Adrenal gland (tissue), 12 donors: ENCODE data around the gene NR3C1. TPM values are rescaled to one million over a fixed set of nuclear protein-coding genes. Genes with fewer than 3 reads are reported as not detected.

Source experiments
- DNase-seq, 7 donors: peaks; one replicate each; pipeline ENCODE4 v3.0.0-alpha.2; 2019 to 2020
- H3K27ac ChIP-seq, 5 donors: fragments of 200-600 bp; sonication (generic) in 4 of 5; 1 replicate in 3 of 5; 2 replicates in 2 of 5; pipeline versions ENCODE4 v1.5.1 to v1.8.0; 2016 to 2020; ENCODE audit warnings: mild to moderate bottlenecking in 1 of 5
- H3K27me3 ChIP-seq: fragments of 200-600 bp; 2 replicates; pipeline ENCODE4 v1.8.0; 2021
- H3K36me3 ChIP-seq, 2 donors: fragments of 200-600 bp; replicated peaks in 1 of 2; 1 replicate in 1 of 2; 2 replicates in 1 of 2; pipeline versions ENCODE4 v1.5.1 to v1.8.0; 2018 to 2022
- H3K4me1 ChIP-seq, 2 donors: fragments of 200-600 bp; replicated peaks in 1 of 2; 1 replicate in 1 of 2; 2 replicates in 1 of 2; pipeline versions ENCODE4 v1.5.1 to v1.8.0; 2018 to 2021
- H3K4me3 ChIP-seq, 4 donors: fragments of 200-600 bp; sonication (generic) in 3 of 4; one replicate each; pipeline ENCODE4 v1.5.1; 2016 to 2018
- H3K9me3 ChIP-seq, 3 donors: fragments of 200-600 bp; sonication (generic) in 1 of 3; replicated peaks in 1 of 3; 1 replicate in 2 of 3; 2 replicates in 1 of 3; pipeline versions ENCODE4 v1.5.1 to v1.8.0; 2016 to 2021
- CTCF ChIP-seq, 6 experiments: fragments of 450-650 bp in 4 of 6; fragments of 200-600 bp in 2 of 6; sonication (generic) in 1 of 6; IDR thresholded peaks; 1 replicate in 5 of 6; 2 replicates in 1 of 6; pipeline versions ENCODE4 v1.5.1 to v1.8.0; 2016 to 2021; ENCODE audit warnings: antibody characterized with exemption in 6 of 6, mild to moderate bottlenecking in 2 of 6, moderate library complexity in 1 of 6
- POLR2A ChIP-seq, 2 donors: fragments of 450-650 bp; IDR thresholded peaks; one replicate each; pipeline ENCODE4 v1.6.1; 2017; ENCODE audit warnings: antibody characterized with exemption in 2 of 2, mild to moderate bottlenecking in 2 of 2, moderate library complexity in 1 of 2
- WGBS, 4 donors: extraction: QIAGEN DNeasy Blood & Tissue Kit in 2 of 4; methylation state at CpG; one replicate each; pipeline versions ENCODE4 v1.1.5 to v1.1.7; 2013 to 2017; 5-methylcytosine and 5-hydroxymethylcytosine counted together
- intact Hi-C, 2 donors: fragments of 100-400 bp; cut with DNase I; formaldehyde crosslinking; loops; one replicate each; pipeline versions ENCODE4 v1.14.1 to v1.15.0; 2022 to 2023
- polyA plus RNA-seq, 3 donors: library from polyadenylated mRNA; stranded (reverse); fragments of 200-250 nt in 2 of 3; fragments of 350-450 nt in 1 of 3; fragmentation: Illumina TruSeq in 1 of 3; extraction: RNeasy Lipid Tissue Mini Kit (QIAGEN cat#74804) in 1 of 3; gene quantifications; one replicate each; pipeline ENCODE4 v1.2.3, GENCODE V29; 2013 to 2014
- total RNA-seq, 9 donors: library from RNA; depleted of rRNA in 4 of 9; stranded (reverse); fragments of >200 nt in 4 of 9; fragments of 120-200 nt in 1 of 9; fragmentation: NEBNext Ultra II Directional in 1 of 9; extraction: Animal tissue kit (Norgen Biotek cat#: 25700) in 1 of 9; gene quantifications; one replicate each; pipeline versions ENCODE4 v1.1.0 to v1.2.4, GENCODE V29; 2013 to 2023
- donor health status: healthy with polysubstance abuse.
- donor health status: Bipolar disorder and iron deficiency.
- donor health status: DM: yes; HTN: yes; CAD: no.
- donor health status: DM: no; HTN: no; CAD: no.
- donor health status: DM: no; HTN: no; CAD: no.
- donor health status: DM: yes; HTN: yes; CAD: no.

Gene NR3C1
- total and polyA plus RNA-seq, 12 donors = 7.5 to 35.5 (median 24.5) TPM

- H3K9me3 ChIP-seq = no peaks in the 10 kb centered on the region
- H3K27me3 ChIP-seq = no peaks in the 10 kb centered on the region
- peaks cover 0 to 5% of the 10 kb centered on the region in 2 donors for H3K4me1 ChIP-seq
- no peak for DNase-seq
- WGBS, 4 donors = 83 to 87% (median 86%) methylated on average over 1 of the region's 1 CpG
- TF ChIP-seq CTCF (IDR thresholded peaks at IDR 0.05) (no peak), POLR2A (IDR thresholded peaks at IDR 0.05) (no peak)
- no peak overlapping the region for H3K4me3 ChIP-seq
- H3K36me3 ChIP-seq = no peaks in the 10 kb centered on the region
- no peak overlapping the region for H3K27ac ChIP-seq
- intact Hi-C loops = no loop called here
Measured at GRCh38 chr5:143322176-143322575, 81.3 kb downstream of the NR3C1 start.

GRCh38 chr5:143319437-143320227, 83.9 kb downstream of the NR3C1 start:
- Histone ChIP-seq H3K27ac (no peak overlapping the region), H3K9me3 (no peaks in the 10 kb centered on the region), H3K36me3 (no peaks in the 10 kb centered on the region), H3K27me3 (no peaks in the 10 kb centered on the region), H3K4me1 (peaks cover 2 to 19% of the 10 kb centered on the region in 2 donors), H3K4me3 (no peak overlapping the region)
- TF ChIP-seq CTCF (IDR thresholded peaks at IDR 0.05) (no peak), POLR2A (IDR thresholded peaks at IDR 0.05) (no peak)
- WGBS, 4 donors = 76 to 83% (median 81%) methylated on average over 5 of the region's 5 CpGs
- no peak for DNase-seq
- intact Hi-C loops = no loop called here

GRCh38 chr5:143318833-143319232, 84.7 kb downstream of the NR3C1 start:
- no peak overlapping the region for H3K27ac ChIP-seq
- H3K4me3 ChIP-seq = no peak overlapping the region
- intact Hi-C loops = no loop called here
- H3K9me3 ChIP-seq = no peaks in the 10 kb centered on the region
- TF ChIP-seq POLR2A (IDR thresholded peaks at IDR 0.05) (no peak), CTCF (IDR thresholded peaks at IDR 0.05) (no peak)
- no peak for DNase-seq
- H3K36me3 ChIP-seq = no peaks in the 10 kb centered on the region
- H3K27me3 ChIP-seq = no peaks in the 10 kb centered on the region
- peaks cover 5 to 26% of the 10 kb centered on the region in 2 donors for H3K4me1 ChIP-seq
- WGBS, 4 donors = 92 to 93% (median 93%) methylated on average over 1 of the region's 1 CpG

GRCh38 chr5:143318270-143318669, 85.2 kb downstream of the NR3C1 start:
- no peaks in the 10 kb centered on the region for H3K36me3 ChIP-seq

More at GRCh38 chr5:143318270-143318669, 85.2 kb downstream of the NR3C1 start:
- no peaks in the 10 kb centered on the region for H3K27me3 ChIP-seq
- H3K4me3 ChIP-seq = no peak overlapping the region
- intact Hi-C loops = no loop called here
- H3K4me1 ChIP-seq = peaks cover 5 to 31% of the 10 kb centered on the region in 2 donors
- H3K27ac ChIP-seq = no peak overlapping the region
- 83 to 89% (median 86%) methylated on average over 1 of the region's 1 CpG for WGBS, 4 donors
- no peaks in the 10 kb centered on the region for H3K9me3 ChIP-seq
- no peak for DNase-seq
- no peak for TF ChIP-seq CTCF (IDR thresholded peaks at IDR 0.05)
- no peak for TF ChIP-seq POLR2A (IDR thresholded peaks at IDR 0.05)
